NCI-H2171 treated with DMSO at 0.1 percent for 48 hours (cell line): ENCODE results near the gene RYR2.

Experiments
- DNase-seq: peaks from one replicate; lab custom pipeline; 2025; lab: John Stamatoyannopoulos, UW

The RYR2 gene

DNA sequence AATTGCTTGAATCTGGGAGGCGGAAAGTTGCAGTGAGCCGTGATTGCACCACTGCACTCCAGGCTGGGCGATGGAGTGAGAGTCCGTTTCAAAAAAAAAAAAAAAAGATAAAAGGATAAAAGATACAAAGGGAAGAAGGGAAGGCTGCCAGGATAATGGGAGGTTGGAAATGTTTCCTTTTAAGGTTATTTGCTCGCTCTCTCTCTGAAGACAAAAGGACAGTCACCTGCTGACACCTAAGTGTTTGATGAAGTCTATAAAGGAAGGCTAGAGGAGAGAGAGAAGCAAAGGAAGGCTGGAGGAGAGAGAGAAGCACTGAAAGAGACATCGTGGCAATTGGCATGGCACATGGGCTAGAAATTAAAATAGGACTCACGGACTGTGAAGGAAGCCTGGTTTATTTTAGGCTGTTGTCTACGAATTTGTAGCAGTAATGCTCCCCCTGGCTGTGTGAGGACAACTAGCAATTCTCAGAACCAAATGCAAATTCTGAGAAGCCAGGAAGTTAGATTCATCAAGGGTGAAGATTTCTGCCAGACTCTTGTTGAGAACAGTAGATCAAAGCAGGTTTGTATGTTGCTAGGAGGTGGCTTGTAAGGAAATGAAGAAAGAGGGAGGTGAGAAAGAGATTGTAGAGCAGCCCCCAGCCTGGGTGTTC is 694.5 kb downstream of the RYR2 start:
- DNase-seq = no peak

GRCh38 chr1:237737448-237737847 is 695.5 kb downstream of the RYR2 start:
- no peak for DNase-seq

- DNase-seq = no peak
Measured at GRCh38 chr1:237737938-237738610, 696.1 kb downstream of the RYR2 start.

DNA sequence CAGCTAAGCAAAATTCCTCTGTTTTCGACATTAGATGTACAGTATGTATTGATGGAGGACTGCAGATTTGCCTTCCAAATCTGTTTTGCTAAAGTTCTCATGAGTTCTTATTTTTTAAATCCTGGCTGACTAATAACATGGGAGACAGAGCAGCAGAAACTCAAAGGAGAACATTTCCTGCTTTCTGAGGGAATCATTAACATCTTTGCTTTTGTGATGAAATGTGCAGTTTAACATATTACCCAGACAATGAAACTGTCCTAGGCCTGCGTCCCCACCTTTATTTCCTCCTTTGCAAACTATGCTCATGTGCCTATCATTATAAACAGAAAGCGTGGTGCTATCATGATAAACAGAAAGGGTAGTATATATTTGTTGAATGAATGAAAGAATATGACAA is 698.9 kb downstream of the RYR2 start:
- no peak for DNase-seq

DNA sequence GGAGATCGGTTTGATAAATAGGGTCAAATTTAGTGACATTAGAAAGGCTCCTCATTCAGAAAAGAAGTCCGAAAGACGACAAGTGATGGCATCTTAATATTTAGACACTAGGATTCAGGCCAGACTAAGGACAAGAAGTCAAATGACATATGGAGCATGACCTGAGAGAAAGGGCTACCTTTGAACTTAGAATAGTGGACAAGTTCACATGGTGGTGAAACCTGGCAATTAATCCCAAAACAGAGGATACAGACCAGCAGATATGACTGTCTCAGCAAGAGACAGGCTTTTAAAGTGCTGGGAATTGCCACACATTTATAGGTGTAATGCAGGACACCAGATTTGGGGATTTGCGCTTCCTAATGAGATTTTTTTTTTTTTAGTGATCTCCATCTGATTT is 703.6 kb downstream of the RYR2 start:
- no peak for DNase-seq

GRCh38 chr1:237748171-237748960 is 706.4 kb downstream of the RYR2 start:
- peak; percentile 41 for DNase-seq

GRCh38 chr1:237749122-237749521 is 707.1 kb downstream of the RYR2 start:
- no peak for DNase-seq

GRCh38 chr1:237751090-237751489 is 709.1 kb downstream of the RYR2 start:
- no peak for DNase-seq

DNA sequence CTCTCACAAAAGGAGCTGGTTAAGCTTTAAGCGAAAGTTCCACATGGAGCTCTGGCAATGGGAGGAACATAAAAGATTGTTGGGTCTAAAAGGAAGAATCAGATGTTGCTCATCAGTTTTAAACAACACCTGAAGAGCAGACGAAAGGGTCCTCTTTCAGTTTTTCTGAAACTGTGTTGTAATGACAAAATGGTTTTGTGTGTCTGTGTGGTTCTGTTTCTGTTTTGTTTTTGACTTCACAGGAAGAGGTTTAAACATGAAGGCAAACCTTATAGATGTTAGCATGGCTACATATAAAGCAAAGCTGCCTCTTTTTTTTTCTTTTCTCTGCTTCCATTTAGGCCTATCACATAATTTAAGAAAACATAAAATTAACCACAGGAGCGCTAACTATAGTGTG is 712.6 kb downstream of the RYR2 start:
- DNase-seq = no peak

- peak; percentile 41 for DNase-seq
Measured at GRCh38 chr1:237756304-237756967, 714.5 kb downstream of the RYR2 start.

GRCh38 chr1:237759377-237759776 is 717.4 kb downstream of the RYR2 start:
- DNase-seq = no peak

DNA sequence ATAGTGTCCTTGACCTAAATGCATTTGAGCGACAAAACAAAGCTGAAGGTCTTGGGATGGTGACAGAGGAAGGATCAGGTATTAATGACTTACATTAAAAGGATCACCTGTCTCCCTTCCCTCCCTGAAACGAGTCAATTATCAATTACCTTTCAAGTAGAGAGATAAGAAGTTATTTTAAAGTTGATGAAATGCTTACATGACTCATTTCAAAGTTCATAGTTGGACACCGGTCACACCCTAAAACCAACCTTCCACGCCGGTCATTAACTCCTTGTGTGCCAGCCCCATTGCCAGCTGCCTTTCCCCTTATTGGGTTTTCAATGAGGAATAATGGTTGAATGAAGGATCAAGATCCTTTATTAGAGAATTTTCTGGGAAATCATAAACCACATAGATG is 719.0 kb downstream of the RYR2 start:
- no peak for DNase-seq

DNA sequence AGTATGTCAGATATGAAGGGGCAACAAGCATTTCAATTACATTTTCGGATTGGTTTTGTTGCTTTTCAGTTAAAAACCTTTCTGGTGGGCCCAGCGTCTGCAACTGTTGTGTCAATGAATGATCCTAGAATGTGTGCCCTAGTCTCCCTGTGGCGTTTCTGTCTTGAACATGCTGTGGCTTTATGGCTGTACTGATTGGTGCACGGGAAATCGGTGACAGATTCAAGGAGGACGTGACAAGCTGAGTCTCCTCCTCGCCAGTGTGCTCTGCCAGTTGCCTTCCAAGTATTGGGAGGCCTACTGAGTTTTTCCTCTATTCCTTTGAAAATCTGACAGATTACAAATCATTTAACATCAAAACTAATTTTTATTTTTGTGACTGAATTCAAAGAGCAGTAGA is 721.2 kb downstream of the RYR2 start:
- DNase-seq = no peak

GRCh38 chr1:237763751-237764150 is 721.8 kb downstream of the RYR2 start:
- DNase-seq = no peak

- DNase-seq = no peak
Measured at GRCh38 chr1:237769916-237770315, 727.9 kb downstream of the RYR2 start.

DNA sequence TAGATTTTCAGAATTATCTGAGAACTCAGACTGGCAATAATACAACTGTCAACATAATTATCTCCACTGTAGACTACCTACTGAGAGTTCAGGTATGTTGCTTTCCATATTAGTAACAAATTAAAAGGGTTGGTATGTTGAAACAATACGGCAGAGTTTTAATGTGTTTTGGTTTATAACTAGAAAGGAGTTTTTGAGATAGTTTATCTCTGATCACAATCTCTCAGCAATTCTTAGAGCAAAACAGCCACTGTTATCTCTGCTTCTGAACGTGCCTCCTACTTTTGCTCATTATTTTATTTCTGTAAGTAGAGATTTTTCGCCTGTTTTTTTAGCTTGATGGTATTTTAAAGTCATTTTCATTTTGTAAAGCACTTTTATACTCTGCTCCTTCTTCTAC is 730.0 kb downstream of the RYR2 start:
- DNase-seq = no peak

- no peak for DNase-seq
Measured at GRCh38 chr1:237774246-237774645, 732.3 kb downstream of the RYR2 start.

DNA sequence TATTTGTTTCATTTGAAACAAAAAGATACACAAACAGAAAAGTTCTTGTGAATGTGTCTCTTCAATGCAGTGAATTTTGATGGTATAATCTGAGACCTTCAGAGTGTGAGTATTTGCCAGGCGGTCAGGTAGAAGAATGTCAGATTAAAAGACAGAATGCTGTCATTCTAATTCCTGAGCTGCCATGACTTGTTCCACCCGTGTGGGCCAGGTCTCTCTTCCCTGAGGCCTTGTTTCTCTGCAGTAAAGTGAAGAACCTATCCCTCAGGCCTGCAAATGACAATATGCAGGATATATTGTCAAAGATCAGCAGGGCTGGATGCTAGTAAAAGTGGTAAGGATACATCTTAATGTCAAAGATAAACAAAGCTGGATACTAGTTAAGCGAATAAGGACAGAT is 737.4 kb downstream of the RYR2 start:
- DNase-seq = no peak

DNA sequence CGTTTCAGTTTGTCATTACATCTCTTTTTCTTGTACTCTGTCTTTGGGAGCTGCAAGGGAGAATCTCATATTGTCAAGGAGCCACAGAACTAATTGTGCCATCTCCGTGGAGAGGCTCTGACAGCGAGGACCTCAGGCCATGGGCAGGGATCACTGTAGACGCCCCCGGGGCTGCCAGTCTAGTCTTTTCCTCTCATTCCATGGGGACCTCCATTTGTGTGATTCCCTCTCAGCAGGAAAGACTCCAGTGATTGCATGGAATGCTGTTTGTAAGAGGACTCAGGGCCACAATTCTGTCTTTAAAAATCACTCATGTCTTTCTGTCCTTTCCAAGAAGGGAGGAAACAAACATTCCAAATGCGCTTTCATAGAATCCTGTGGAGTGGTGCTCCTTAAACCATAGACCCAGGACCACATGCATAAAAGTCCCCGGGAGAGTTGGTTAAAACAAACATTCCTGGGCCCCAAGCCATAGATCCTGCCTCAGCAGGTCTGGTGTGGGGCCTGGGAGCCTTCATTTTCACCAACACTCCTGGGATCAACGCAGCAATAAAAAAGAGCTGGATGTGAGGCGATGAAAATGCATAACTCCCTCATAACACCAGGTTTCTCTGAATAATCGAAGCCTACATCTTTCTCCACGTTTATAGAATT is 744.2 kb downstream of the RYR2 start:
- no peak for DNase-seq

- DNase-seq = no peak
Measured at GRCh38 chr1:237788069-237788468, 746.1 kb downstream of the RYR2 start.

GRCh38 chr1:237789619-237790018 is 747.6 kb downstream of the RYR2 start:
- no peak for DNase-seq

DNA sequence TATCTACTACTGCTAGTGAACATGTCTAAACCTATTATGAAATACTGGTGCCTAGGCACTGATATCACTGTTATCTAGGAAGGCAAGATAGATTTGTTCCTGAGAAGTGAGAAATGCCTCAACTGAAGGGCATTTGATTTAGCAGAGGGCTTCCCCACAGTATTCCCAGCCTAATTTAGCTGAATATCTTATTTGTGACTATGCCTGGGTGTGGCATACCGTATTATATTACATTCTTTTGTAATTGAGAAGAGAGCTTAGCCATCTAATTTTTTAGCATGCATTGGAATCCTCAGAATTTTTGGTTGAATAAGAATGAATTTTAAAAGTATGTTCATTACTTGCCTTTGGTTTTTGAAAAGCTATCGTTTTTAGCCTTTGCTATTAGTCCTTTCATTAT is 749.6 kb downstream of the RYR2 start:
- DNase-seq = no peak
